Stimulated activated CD4-positive, alpha-beta T cell treated with anti-CD3 and anti-CD28 coated beads, TNF-alpha, amount 100 ng/mL, for 4 hours (primary cell): ENCODE results near the gene ANKRD11.
"Not testable (repeated sequence)": the region's sequence is repeated elsewhere in the genome, so short reads cannot be mapped to it uniquely, and the experiment has no call there.

Experiments
- DNase-seq, 3 experiments: peaks; one replicate each; pipeline ENCODE4 v3.0.0-alpha.2; 2020; ENCODE audit warnings: low read depth in 3 of 3

ANKRD11 gene

DNA sequence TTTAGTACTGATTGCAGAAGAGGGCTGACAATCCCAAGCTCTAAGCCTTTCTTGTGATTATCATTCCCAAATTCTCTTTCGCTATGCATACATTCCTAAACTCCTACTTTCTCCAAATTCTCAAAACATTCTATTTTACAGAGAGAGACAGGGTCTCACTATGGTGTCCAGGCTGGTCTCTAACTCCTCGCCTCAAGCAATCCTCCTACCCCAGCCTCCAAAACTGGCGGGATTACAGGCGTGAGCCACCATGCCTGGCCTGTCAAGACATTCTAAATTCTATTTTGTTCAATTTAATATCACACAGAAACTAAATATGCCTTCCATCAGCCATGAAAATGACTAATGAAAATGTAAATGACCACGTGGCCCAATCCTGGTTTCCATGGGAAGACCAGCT, 39.8 kb downstream of the ANKRD11 start:
- no peak for DNase-seq

DNA sequence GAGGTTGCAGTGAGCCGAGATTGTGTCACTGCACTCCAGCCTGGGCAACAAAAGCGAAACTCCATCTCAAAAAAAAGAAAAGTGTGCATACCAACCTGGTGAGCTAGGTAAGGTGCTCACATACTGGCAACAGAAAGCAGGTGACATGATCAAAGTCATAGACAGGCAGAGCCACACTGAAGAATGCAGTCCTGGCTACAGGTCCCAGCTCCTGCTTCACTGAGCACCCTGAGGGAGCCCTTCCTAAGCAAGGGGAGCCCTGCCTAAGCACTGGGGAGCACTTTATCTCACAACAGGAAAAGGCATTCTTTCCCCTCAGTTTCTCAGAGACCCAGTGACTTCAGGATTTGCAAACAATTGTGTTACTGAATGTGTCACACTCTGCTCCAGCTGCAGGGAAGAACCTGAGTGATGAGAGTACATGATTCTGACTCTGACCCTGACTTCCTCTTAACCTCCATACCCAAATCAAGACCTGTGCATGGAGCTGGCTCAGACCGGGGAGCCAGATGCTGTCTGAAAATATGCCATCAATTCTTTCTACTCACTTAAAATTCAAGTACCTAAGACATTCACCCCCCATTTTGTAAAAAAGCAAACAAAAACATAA, 40.5 kb downstream of the ANKRD11 start:
- no peak for DNase-seq

DNA sequence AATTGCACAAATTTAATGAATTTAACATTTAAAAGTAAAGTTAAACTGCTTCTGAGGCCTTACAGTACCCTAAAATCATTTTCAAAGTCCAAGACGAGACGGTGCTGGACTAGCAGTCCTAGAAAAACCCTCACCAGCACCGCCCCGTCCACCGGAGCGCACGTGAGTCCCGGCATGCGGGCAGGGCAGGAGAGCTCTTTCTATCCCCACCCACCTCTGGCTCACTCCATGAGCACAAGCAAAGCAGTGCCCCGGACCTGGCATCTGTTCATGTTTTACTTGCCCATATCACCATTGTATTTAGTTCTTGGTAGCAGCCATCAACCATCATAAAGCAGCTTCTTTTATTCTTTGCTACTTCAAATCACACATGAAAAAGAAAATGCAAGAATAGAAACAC, 41.7 kb downstream of the ANKRD11 start:
- no peak for DNase-seq

DNA sequence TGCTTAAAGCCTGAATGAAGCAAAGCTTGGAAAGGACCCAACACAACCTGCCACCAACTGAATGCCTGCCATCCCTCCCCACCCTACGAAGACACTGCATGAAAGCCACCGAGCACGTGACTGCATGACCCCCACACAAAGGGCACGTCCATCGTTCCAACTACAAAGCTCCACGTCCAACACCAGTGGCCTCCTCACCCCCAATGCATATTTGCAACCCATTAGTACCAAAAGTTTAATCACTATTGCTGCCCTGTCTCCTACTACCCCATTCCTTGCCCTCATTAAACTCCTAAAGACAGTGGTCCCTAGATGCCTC, 43.4 kb downstream of the ANKRD11 start:
- DNase-seq = no peak

DNA sequence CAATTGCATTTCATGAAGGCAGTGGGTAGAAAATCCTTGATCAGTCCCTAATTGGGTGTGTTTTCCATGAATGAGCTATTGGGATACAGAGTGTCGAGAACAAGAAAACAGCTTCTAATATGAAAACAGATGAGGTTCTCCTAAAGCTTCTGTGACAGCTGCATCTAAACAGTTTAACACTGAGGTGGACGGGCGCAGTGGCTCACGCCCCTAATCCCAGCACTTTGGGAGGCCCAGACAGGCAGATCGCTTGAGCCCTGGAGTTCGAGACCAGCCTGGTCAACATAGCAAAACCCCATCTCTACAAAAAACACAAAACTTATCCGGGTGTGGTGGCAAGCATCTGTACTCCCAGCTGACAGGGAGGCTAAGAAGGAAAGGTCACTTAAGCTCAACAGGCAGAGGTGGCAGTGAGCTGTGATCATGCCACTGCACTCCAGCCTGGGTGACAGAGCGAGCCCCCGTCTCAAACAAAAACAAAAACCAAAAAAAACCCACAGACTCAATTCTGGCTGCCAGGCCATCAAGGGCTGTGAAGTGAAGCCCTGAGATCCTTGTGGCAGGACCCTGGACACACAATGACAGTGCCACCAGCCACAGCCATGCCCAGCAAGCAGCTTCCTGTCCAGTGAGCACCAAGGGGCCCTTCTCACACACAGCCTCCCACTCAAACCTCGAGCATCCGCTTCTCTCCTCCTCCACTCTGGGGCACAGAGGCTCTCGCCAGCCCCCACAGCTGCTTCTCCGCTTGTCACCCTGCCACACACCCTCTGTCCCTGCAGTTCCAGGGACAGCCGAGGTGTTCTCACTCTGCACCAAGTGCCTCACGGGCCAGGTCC, 44.0 kb downstream of the ANKRD11 start:
- no peak for DNase-seq

DNA sequence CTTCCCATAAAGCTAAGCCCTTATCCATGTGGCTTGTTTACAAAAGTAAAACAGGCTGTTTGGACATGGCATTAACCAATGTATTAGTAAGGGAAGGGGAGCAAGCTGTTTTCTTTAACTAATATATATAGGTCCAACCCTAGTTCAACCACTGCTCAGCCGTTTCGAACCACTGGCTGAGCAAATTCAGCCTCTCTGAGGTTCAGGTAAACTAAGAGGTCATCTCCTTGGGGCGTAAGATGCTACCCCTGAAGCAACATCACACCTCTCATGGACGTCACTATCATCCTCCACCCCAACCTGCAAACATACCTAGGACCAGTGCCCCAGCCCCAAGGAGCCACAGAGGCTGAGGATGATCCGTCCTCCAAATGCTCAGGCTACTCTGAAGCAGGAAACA, 45.2 kb downstream of the ANKRD11 start:
- DNase-seq = no peak

DNA sequence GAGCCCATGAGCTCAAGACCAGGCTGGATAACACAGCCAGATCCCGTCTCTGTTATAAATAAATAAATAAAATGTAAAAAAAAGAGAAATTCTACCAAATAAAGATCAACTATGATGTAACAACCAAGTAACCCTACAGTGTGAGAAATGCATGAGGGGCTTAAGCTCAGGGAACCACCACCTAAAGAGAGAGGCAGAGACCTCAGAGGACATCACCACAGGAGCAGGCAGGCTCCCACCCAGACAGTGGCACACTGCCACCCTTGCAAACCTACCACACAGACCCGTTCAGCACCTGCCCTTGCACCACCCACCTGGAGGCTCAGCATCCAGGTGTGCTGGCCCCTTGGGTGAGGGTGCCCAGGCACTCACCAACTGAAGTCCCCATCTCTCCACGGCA, 45.6 kb downstream of the ANKRD11 start:
- DNase-seq = no peak

DNA sequence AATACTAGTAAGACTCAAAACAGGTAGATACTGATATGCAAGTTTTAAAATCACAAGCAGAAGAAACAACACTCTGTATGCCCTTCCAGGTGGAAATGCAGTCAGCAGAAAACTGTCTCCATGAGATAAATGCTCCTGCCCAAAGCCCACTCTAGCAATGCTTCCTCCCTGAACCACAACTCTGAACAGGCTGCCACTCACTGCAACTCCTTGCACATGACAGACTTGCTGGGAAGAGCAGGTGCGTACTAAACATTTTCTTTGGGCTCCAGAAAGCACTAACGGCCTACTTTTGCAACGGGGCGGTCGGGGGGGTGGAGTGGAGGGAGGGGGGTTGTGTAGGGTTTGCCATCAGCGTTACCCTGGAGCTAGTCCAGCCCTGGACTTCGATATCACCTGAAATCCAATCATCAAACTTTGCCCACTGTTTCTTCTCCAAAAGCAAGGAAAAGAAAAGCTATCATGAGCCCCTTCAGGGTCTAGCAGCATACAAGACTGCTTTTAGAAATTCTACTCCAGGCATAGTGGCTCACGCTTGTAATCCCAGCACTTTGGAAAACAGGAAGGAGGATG, 46.1 kb downstream of the ANKRD11 start:
- no peak for DNase-seq

DNA sequence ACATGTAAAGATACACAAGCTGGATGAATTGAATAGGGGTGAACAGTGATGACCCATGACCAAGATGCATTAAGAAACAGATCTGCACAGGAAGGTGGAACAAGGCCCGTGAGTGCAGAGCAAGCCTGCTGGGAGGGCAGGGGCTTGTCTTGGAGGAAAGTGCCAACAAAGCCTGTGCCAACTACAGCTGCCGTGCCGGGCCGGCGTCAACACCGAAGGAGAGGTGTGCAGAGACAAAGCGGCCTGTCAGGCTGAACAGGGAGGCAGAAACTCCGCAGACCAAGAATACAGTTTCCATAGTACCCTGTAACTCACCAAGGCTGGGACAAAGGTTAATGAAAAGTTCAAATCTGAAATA, 46.7 kb downstream of the ANKRD11 start:
- no peak for DNase-seq

DNA sequence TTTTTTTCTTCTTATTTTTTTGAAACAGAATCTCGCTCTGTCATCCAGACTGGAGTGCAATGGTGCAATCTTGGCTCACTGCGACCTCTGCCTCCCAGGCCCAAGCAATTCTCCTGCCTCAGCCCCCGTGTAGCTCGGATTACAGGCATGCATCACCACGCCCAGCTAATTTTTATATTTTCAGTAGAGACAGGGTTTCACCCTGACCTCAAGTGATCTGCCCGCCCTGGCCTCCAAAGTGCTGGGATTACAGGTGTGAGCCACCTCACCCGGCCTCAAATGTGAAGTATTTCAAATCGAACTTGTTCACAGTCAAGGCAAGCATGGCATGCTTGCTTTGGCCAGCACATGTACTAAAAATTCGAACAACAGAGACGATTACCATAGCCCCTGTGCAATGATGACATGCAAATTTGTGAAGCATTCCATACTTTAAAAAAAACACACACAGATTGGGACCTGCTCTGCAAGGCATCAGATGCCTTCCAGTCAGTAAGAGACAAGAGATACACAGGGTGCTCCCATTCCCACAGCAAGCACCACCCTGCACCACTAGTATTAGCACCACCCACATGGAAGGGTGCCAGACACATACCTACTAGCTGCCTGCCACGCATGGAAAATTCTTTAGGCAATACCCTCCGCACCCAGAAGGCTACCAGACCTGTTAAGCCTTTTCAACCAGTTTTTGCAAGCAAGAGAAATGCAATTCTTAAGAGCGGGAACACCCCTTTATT, 47.2 kb downstream of the ANKRD11 start:
- no peak for DNase-seq

DNA sequence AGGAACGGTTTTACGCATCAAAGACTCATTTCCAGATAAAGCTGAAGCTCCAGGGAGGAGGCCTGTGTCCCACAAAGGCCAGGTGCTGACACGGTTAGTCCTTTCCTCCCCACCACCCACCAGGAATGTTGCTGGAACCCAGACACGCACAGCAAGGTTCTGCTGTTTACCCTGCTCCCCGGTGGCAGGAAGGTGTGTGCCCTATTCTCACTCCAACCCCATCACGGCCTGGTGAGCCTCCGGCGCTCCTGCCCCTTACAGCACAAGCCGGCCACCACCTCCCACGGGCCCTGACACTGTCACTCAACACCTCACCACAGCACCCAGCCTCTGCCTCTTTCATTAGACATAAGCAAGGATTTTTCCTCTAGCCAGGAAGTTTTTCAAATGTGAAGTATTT, 47.8 kb downstream of the ANKRD11 start:
- no peak for DNase-seq

DNA sequence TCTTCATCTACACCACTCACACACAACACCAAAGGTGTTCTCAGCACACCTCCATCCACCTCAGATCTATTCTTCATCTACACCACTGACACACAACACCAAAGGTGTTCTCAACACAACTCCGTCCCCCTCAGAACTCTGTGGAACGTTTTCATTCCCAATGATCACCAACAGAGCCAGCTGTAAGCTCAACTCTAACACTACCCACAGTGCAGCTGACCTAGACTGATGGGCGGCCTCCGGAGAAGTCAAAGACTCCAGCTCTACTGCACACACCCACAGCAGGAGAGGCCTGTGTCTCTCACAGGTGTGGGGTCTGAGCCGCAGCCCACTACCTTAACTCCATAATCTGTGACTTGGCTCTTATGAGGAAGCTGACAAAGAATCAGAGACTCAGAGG, 50.7 kb downstream of the ANKRD11 start:
- DNase-seq = no peak

DNA sequence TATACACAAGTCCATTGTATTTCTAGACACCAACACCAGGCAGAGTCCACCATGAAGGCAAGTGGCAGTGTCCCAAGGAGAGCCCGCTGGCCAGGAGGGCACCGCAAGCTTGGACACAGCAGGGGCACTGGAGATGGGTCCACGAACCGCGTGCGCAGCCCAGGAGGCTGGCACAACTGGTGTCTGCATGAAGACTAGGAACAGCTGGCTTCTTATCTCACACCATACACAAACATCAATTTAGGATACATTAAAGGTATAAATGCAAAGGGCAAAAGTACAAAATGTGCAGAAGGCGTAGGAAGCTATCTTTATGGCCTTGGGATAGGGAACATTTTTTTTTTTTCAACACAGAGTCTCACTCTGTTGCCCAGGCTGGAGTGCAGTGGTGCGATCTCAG, 52.4 kb downstream of the ANKRD11 start:
- DNase-seq = no peak

DNA sequence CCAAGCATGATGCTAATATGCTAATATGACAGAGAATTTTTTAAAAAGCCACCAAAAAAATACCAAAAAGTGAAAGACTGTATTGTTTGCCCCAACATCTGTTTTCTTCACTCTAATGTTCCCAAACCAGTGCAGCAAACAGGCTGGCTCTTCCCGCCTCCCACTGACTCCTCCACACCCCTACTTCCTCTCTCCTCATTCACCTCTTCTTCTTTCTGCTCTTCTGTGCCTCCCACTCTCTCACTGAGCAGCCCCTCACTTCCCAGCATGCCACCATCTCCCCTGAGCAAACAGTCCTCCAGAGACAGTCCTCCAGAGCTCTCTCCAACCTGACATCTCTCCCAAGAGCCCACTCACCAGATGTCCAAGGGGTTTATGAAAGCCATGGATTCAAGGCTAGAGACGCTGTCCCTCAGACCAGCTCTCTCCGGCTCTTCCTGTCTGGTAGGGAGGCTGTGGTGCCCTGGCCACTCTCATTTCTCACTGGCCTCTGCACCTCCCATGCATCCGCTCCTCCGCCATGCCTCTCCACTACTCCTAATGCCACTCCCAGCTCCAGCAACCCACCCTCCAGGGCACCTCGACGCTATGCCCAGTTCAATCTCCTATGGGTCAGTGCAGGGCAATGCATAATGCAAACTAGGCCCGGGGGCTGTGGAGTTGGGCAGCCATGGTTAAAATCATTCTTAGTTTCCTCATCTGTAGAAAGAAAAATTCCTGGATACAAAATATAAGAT, 52.9 kb downstream of the ANKRD11 start:
- DNase-seq = no peak

DNA sequence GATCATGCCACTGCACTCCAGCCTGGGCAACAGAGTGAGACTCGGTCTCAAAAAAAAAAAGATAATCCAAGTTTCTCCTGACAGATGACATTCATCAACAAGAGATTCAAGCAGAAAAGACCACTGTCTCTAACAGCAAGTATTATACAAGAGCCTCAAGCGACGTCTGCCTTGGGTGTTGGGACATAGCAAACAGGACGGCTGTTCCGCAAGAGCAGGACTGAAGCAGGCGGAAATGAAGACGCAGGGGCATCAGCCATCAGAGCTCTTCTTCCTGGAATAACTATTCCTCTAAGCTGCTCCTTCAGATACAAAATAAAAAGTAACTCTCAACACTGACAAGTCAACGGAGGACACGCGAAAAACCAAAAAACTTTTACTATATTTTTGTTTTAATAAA, 54.0 kb downstream of the ANKRD11 start:
- DNase-seq = no peak

DNA sequence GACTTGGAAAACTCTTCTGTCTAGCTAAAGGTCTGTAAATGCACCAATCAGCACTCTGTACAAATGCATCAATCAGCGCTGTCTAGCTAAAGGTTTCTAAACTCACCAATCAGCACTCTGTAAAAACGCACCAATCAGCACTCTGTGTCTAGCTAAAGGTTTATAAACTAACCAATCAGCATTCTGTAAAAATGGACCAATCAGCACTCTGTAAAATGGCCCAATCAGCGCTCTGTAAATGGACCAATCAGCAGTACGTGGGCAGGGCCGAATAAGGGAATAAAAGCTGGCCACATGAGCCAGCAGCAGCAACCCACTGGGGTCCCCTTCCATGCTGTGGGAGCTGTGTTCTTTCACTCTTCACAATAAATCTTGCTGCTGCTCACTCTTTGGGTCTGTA, 55.3 kb downstream of the ANKRD11 start:
- DNase-seq = not testable (repeated sequence)

DNA sequence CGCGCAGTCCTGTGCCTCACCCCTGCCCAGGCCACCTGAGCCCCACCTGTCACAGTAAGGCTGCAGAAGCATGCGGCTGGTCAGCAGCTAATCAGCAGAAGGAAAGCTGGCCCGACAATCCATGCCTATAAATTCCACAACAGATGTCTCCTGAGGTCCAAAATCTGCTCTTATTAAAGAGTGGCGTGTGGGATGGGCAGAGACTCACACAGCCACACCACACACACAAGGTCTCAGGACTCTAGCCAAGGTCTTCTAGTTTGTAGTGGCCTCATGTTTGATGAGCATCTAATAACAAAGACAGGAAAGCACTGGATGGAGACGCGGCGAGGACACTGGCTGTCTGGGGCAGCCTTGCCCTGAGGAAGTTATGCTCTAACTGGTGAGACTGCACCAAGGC, 55.9 kb downstream of the ANKRD11 start:
- no peak for DNase-seq

DNA sequence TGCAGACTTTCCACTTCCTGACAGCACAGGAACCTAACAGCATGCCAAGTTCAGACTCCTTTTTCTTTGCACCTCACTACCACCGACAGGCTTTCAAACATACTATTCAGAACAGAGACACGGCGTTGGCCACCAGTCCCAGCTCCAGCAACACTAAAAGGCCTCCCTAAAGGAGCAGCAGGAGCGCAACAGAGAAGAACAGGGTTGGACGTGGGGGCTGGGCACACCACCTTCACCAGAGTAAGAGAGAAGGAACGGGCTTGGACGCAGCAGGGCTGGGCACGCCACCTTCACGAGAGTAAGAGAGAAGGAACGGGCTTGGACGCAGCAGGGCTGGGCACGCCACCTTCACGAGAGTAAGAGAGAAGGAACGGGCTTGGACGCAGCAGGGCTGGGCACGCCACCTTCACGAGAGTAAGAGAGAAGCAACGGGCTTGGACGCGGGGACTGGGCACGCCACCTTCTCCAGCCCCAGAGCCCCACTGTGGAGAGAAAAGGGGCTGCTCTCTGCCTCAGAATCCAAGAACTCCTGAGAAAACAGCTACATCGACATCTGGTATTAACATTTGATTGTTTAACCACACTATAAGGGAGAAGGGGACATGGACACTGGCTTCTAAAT, 56.9 kb downstream of the ANKRD11 start:
- not testable (repeated sequence) for DNase-seq

DNA sequence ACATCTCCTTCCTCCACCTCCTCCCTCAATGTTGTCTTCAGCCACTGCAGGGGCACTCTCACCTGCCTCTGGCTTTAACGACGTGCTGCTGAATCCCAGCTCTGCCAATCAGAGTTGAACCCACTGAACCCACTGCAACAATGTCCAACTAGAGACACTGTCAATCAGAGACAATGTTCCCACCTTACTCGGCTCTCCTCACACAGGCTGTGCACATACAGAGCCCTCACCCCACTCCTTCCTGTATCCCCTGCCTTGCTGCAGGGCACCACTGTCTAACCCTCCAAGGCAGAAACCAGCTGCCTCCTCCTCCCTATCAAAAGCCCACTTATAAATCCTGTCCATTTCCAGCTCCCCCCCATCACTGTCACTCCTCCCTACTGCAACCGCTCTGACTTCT, 58.7 kb downstream of the ANKRD11 start:
- DNase-seq = no peak

DNA sequence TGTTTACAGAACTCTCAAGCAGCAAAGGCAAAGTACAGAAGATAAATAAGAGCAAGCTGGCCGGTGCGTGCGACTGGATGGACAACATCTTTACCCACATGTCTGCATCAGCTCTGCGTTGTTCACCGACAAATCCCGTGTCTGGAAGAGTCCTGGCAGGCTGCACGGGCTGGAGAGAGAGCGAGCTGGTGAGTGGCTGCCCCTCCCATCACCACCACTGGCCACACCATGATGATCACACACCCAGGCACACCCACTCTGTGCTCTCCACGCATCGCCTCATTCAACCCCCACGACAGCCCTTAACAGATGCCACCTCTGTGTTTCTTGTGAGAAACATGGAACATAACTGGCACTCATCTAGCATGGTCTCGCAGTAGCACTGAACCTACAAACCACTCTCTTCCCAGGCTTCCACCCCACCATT, 59.2 kb downstream of the ANKRD11 start:
- no peak for DNase-seq

DNA sequence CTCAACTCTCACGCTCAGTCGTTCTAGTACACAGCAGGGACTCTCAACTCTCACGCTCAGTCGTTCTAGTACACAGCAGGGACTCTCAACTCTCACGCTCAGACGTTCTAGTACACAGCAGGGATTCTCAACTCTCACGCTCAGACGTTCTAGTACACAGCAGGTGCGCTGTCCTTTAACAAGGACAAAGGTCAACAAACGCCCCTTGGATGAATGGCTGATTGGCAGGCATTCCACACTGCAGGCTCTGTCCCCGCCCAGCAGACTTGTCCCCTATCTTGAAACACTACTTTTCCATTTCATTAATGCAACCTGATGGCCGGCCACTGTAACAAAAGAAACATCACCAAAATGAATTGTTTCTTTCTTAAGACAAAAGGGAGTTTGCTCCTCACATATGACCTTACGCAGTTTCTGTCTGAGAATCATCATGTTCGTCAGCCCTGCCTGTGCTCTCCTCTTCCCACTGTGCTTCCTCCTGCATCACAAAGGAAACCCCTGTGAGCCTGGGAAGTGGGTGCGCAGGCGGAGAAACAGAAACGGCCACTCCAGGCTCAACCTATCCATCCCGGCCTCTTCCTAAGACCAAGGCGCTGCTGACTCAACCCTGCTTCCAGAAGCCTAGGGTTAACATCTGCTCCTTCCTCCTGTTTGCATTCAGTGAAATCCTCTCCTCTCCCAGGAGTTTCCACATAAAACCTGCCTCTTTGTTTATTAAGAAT, 59.8 kb downstream of the ANKRD11 start:
- DNase-seq = no peak
